ENCODE measurements around the gene ZSCAN26.
"Not testable (repeated sequence)": the region's sequence is repeated elsewhere in the genome, so short reads cannot be mapped to it uniquely, and the experiment has no call there.

Gene ZSCAN26

DNA sequence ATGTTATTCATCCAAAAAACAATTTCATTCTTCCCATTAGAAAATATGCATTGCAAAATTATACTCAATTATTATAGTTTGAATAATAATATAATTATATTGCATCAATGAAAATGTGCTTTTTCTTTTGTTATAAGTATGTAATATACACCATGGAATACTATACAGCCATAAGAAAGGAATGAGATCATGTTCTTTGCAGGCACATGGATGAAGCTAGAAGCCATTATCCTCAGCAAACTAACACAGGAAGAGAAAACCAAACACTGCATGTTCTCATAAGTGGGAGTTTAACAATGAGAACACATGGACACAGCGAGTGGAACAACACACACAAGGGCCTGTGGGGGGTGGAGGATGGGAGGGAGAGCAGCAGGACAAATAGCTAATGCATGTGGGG, 9.9 kb upstream of the ZSCAN26 start:
- no peak for DNase-seq

DNA sequence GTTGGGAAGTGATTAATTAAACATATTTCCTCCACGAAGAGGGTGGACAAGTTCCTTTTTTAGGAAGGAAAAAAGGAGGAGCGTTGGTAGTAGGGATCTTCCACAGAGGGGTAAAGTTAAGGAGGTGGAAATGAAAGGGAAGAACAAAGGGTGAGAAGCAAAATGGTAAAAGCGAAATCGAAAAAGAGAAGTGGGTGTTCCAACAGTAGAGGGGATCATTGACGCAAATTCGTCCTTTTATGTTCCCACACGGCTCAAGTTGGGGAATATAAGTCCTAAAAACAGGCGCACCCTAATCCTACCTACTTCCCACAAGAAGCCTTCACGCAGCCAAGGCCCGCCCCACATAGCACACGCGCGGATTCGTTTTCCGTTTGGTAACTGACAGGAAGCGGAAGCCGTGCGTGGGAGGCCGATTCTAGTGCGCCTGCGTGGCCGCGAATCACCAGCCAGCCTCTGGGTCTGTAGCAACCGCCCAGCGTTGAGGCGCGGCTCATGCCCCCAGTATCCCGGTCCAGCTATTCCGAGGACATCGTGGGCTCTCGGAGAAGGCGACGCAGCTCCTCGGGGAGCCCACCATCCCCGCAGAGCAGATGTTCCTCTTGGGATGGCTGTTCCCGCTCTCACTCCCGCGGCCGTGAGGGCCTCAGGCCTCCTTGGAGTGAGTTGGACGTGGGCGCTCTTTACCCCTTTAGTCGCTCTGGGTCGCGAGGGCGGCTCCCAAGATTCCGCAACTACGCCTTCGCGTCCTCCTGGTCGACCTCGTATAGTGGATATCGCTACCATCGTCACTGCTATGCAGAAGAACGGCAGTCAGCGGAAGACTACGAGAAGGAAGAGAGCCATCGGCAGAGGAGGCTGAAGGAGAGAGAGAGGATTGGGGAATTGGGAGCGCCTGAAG, 7.8 kb upstream of the ZSCAN26 start, which contains the start of gene NKAPL:
Gene NKAPL (plus strand): TSS at position 421 of the 901 bp plus-strand sequence. CDS start 75 bp downstream, at position 496.
- no peak for DNase-seq

DNA sequence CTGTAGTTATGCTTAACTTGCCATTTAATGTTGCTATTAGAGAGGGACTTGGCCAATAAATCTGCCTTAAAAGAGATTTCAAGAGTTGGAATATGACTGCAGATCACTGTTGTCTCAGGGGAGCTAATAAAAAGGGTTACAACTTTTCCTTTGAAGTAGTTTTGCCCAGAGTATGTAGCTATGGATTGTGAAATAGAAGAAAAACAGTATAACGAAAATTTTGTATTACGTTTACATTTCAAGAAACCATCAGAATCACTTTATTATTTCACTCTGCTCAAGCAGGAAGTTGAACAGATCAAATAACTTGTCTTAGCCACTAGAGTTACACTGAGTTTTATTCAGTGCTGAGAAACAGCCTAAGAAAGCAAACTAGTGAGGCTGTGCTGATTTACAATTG, 3.0 kb upstream of the ZSCAN26 start:
- DNase-seq, result no peak

DNA sequence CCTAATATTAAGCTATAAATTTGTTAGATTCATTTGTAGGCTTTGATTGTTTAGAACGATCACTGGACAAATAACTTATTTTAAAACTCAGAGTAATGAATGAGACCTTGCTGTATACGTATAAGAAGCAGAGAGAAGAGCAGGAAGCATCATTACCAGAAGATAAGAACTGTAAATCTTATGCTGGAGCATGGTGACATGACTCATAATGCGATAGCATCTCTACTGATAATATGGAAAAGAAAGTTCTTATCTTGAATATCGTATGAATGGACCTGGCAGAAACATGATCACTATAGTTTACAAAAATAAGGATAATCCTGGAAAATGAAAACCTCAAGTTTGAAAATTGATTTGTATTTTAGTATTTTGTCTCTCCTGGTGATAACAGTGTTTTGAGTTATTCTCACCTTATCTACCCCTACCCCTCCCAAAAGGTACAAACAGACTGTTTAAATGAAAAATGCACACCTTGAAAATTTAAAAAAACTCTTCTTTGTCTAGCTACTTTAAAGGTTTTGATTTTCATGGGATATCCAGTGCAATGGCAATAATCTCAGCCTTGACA, 2.0 kb upstream of the ZSCAN26 start:
- no peak for DNase-seq

DNA sequence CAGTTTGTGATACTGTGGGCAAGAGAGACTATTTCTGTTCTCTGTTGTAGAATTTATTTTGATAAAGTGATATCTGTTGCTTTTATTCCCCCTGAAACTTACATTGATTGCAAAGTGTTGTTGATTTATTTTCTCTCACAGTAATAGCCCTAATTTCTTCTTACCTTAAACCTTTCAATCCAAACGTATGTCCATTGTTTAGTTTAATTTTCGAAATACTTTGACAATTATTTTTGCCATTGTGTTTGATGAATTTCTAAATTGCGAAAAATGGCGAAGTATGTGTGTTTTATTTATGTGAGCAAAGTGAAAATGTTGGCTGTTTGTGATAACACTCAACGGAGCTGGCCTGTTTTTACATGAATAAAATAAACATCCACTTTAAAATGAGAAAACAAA, 381 bp upstream of the ZSCAN26 start:
- no peak for DNase-seq

DNA sequence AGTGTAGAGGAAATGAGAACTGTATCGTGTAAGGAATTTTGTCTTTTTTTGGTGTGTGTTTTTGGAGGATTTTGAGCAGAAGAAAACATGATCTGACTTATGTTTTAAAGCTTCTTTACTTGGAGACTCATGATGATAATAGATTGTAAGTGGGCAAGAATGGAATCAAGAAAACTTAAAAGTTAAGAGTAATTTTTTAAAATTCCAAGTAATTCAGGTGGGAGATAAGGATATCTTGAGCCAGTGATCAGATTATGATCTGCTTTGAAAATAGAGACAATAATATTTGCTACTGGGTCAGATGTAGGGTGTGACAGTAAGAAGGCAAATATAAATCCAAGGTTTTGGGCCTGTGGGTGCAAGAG, 734 bp downstream of the ZSCAN26 start:
- no peak for DNase-seq

DNA sequence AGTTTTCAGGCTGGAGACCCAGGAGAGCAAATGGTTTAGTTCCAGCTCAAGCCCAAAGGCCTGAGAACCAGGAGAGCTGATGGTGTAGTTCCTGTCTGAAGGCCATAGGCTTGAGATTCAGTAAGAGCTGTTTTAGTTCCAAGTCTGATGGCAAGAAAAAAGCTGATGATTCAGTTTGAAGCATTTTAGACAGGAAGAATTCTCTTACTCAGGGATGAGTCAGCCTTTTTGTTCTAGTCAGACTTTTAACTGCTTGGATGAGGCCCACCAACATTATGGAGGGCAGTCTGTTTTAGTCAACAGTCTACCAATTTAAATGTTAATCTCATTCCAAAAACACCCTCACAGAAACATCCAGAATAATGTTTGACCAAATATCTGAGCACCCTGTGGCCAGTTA, 2.5 kb downstream of the ZSCAN26 start:
- DNase-seq, result no peak

DNA sequence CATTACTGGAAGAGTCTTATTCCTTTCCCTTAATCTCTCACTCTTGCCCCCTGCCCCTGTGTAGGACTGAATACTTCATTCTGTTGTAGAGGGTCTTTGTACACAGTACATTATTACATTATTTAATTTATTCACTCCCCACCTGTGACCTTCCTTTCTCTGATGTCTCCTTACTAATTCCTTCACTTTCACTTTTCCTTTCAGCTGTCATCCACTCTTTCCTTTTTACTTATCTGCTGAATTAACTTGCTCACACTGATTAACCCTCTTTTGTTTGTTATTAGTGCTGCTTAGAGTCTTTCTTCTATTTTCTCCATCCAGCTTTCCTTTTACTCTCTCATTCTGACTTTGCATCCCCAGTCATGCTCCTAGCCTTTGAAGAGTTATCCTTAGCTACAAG, 7.9 kb downstream of the ZSCAN26 start:
- DNase-seq, result no peak

DNA sequence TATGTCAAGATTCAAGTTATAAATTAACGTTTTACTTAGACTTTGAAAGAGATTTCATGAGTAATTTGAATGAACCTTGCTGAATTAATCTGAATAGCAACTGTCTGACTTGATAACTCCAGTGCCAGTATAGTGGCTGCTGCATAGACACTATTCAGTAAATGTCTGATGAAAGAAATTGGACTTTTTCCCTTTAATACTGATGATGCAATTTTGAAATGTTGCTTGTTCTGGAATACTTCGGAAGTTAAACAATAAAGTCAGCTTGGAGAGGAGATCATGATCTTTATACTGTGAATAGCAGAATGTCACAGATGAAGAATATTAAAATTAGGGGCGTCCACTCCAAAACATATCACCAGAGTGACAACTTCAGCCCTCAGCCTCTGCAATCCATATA, 10.8 kb downstream of the ZSCAN26 start:
- DNase-seq, result no peak

DNA sequence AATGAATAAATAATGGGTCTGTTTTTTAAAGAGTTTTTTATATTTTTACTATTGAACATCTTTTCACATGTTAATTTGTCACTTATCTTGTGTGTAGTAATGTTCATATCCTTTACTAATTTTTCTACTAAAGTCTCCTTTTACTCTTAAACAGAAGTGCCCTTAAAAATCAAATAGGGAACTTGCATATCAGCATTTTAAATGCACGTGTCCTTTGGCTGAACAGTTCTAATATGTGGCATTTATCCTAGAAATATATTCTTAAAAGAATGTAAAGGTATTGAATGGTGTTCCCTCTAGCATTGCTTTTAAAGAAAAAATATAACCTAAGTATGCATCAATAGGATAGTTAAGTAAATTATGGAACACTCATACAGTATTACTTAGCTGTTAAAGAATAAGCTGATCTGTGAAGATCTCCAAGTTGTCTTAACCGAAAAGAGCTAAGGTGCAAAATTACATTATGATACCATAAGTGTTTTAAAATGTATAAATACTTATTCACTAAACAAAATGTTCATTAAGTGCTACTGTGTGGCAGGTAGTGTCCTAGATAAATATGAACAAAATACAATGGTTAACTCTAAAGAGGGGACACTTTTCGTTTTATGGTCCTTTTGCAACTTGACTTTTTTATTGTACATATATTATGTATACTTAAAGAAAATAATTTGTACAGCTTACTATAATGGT, 13.8 kb downstream of the ZSCAN26 start:
- no peak for DNase-seq

DNA sequence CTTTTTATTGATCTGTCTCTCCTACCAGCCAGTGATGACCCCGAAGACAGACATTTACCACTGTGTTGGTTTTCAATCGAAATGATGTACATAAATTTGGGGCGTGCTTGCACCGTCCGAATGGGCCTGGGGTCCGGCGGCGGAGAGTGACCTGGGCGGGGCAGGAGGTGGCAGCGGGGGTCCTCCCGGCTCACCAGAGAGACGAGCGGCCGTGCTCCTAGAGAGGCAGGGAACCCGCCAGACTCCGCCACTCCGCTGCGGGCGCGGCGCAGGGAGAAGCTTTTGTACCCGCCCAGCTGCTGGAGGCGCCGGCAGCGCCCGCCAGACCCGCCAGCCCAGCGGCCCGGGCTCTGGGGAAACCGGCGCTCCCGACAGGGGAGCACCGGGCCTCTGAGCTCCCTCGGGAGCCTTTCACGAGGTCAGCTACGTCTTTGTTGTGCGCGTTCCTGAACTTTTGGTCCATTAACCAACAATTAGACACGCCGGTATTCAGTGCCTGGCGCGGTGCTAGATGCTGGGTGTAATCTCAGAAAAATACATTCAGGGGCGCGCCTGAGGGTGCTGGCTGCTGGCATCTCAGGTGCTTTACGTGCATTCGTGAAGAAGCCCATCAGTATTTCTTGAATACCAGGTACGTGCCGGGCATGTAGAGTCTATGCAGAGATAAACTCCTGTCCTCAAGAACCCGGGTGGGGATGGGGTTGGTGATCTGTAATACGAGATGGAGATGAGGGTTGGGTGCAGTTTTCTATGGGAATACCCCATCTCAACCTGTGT, 14.5 kb downstream of the ZSCAN26 start, which contains the start of gene PGBD1:
Gene PGBD1 (plus strand): TSS at position 285 of the 777 bp plus-strand sequence. CDS start 2,242 bp downstream, outside the sequence.
- peak; percentile 73 for DNase-seq

DNA sequence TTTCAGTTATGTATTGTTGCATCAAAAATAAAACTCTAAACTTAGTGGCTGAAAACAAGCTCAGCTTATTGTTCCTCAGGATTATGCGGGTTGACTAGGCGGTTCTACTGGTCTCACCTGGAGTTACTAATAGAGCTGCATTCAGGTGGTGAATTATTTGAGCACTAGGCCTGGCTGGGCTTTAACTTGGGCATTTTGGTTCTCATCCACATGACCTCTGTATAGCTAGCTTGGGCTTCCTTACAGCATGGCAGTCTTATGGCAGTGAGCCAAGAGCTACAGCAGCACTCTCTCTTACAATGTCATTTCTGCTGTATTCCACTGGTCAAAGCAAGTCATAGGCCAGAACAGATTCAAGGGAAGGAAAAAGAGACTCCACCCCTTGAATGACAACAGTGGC, 16.0 kb downstream of the ZSCAN26 start:
- DNase-seq, result no peak

DNA sequence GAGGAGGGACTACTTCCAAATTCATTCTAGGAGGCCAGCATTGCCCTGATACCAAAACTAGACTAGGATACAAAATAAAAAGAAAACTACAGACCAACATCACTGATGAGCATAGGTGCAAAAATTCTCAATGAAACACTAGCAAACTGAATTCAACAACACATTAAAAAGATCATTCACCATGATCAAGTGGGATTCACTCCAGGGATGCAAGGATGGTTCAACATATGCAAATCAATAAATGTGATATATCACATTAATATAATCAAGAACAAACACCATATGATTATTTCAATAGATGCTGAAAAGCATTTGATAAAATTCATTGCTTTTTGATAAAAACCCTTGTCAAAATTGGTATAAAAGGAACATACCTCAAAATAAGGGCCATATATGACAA, 24.6 kb downstream of the ZSCAN26 start:
- DNase-seq, result no peak

DNA sequence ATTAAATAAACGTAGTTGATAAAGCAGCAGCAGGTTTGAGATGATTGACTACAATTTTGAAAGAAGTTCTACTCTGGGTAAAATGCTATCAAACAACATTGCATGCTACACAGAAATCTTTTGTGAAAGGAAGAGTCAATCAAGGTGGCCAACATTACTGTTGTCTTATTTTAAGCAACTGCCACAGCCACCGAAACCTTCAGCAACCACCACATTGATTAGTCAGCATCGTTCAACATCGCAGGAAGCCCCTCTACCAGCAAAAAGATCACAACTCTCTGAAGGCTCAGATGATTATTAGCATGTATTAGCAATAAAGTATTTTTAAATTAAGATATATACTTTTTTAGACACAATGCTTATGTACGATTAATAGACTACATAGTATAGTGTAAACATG, 28.4 kb downstream of the ZSCAN26 start:
- no peak for DNase-seq

DNA sequence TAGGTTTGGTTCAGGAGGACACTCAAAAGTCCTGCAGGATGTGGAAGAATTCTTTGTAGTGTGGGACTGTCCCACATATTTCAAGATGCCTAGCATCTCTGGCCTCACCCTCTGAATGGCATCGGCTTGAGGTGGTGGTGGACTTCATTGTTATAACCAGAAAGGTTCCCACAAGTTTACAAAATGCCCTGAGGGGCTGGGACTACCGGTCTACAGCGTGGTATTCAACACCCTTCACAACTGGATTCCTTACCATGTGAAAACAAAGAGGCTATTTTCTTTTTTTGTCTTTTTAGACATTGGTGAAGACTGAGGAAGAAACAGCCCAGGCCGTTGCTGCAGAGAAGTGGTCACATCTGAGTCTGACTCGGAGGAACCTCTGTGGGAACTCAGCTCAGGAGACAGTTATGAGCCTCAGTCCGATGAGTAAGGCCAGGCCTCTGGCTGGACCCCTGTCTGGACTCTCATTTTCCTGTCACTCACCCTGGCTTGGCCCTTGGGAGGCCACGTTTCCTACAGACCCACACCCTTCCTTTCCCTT, 29.6 kb downstream of the ZSCAN26 start:
- no peak for DNase-seq

DNA sequence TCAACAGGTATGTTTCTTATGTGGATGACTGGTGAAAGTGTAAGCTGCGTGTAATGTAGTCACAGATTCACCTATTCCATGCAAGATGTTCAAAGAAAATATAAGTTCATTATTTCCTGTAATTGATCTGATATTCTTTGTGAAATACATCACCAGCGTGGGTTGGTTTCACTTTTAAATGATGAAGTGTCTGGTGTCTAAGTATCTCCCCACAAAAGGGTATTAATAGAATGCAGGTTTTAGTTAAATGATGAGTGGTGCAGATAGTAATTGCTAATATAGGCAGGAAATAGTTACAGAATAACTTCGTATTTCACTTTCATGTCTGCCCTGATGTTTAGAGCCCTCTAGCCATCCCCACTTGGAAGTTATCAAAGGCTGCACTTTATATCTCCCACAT, 36.6 kb downstream of the ZSCAN26 start:
- no peak for DNase-seq

DNA sequence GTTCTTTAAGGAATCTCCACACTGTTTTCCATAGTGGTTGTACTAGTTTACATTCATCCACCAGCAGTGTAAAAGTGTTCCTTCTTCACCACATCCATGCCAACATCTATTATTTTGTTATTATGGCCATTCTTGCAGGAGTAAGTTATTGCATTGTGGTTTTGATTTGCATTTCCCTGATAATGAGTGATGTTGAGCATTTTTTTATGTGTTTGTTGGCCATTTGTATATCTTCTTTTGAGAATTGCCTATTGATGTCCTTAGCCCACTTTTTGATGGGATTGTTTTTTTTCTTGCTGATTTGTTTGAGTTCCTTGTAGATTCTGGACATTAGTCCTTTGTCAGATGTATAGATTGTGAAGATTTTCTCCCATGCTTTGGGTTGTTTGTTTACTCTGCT, 39.4 kb downstream of the ZSCAN26 start:
- not testable (repeated sequence) for DNase-seq

DNA sequence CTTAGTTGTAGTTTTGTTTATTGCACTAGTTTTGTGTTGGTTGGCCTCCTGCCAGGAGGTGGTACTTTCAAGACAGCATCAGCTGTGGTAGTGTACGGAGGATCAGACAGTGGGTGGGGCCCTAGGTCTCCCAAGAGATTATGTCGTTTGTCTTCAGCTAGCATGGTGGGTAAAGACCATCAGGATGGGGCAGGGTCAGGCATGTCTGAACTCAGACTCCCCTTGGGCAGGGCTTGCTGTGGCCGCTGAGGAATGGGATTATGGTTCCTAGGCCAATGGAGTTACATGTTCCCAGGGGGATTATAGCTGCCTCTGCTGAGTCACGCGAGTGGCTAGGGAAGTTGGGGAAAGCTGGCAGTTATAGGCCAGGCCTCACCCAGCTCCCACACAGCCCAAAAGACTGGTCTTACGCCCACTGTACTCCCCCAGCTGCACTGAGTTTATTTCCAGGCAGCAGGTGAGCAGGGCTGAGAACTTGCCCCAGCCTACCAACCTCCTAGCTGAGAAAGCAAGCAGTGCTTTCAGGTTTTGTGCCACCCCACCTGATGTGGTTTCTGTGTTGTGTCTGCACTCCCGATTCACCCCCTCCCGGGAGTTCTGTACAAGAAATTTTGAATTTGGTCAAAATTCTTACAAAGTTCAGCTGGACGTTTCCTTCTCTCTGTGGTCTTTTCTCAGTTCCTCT, 44.3 kb downstream of the ZSCAN26 start:
- no peak for DNase-seq

DNA sequence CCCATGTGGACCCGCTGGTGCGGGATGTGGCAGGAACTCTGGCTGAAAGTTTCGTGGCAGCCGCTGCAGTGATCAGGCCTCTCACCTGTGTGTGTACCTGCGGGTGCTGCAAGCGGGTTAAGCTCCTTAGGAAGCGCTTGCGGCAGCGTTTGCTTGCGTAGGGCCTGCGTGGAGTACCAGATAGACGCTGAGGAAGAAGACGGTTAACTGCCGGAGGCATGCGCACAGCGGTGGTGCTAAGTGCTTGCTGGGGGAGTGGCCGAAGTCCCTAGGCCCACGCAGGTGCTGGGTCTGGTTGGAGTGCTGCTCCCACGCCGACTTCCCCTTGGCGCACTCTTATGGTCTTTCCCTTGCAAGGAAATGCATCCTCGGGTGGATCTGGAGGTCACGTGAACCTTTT, 46.0 kb downstream of the ZSCAN26 start:
- no peak for DNase-seq

DNA sequence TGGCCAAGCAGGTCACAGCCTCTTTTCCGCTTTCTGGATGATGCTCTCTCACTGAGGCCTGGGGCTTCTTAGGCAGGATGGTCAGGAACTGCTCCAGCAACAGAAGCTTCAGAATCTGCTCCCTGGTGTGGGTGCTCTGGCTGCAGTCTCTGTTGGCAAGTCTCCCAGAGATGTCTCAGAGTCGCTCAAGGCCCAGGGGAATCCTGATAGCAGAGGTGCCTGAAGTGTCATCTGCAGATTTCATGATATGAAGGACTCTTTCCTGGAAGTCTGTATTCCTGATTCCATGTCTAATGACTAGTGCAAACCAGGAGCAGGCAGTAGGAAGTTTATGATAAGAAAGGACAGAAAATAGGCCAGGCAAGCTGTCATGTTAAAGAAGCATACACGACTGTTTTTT, 48.7 kb downstream of the ZSCAN26 start:
- DNase-seq, result no peak

DNA sequence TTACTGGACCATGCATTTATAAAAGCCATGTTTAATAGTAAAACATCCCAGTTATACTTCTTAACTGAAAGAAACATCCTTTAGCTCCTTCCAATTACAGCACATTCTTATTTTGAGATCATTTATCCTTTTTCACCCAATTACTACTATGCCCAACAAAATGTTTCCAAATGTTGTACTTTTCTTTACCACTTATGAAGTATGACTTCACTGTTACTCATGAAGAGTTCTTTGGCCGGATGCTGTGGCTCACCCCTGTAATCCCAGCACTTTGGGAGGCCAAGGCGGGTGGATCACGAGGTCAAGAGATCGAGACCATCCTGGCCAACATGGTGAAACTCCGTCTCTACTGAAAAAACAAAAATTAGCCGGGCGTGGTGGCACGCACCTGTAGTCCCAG, 50.9 kb downstream of the ZSCAN26 start:
- not testable (repeated sequence) for DNase-seq

DNA sequence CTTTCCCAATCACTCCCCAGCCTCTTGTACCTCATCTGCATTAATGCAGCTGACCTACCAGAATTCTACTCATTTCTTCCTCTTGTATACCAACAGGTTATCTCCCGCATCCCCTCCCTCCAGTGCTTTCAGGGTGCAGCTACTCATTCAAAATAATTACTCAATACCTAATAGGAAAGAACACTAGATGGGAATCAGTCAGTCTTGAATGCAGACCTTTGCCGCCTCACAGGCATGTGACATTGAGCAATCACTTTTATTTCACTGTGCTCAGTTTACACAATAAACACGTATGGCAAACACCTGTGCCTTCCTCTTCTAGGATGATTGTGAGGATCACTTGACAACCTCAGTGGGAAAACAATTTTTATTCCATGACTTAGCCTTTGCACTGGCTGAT, 55.7 kb downstream of the ZSCAN26 start:
- DNase-seq, result no peak
